Medulla oblongata (tissue), 1 donor: ENCODE measurements around the gene FOXP3.

Experiments used
- DNase-seq: peaks from one replicate; pipeline ENCODE4 v3.0.0-alpha.2; 2015; ENCODE audit errors: extremely low spot score

FOXP3 gene

GRCh38 chrX:49273181-49273727 lies 8.7 kb upstream of the FOXP3 start:
- DNase-seq = no peak

DNA sequence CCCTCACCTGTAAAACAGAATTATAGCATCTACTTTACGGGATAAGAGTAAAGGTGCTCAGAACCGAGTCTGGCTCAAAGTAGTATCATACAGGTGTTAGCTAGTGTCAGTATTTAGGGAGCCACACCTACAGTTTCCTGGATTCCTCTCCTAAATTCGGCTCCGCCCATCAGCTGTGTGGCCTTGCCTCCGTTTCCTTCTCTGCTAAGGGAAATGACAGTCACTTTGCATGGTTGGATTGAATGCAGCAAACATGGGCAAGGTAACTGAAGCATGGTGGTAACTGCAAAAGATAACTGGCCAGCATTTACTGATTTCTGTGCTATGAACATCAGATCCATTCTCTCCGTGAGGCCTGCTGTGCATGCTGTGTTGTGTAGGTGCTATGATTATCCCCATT lies 7.9 kb upstream of the FOXP3 start:
- no peak for DNase-seq

GRCh38 chrX:49271341-49271740 lies 6.8 kb upstream of the FOXP3 start:
- no peak for DNase-seq

DNA sequence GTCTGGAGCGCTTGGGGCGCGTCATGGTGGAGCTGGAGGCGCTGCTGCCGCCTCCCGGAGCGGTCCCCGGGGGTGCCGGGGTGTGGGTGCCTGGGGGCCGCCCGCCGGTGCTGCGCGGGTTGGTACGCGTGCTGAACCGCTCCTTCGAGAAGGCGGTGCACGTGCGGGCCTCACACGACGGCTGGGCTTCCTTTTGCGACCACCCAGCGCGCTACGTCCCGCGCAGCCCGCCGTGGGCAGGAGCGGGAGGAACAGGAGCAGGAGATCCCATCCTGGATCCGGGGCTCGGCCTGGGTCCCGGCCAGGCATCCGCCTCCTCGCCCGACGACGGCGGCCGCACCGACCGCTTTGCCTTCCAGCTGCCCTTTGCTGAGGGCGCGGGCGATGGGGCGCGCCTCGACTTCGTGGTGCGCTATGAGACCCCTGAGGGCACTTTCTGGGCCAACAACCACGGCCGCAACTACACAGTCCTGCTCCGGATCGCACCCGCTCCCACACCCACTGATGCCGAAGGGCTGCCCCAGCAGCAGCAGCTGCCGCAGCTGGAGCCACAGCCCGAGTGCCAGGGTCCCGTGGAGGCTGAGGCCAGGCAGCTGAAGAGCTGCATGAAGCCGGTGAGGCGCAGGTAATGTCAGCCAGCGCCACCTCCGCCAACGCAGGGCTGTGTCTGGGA lies 5.9 kb upstream of the FOXP3 start:
- DNase-seq = no peak

- no peak for DNase-seq
Observed at GRCh38 chrX:49269767-49270248, 5.3 kb upstream of the FOXP3 start, which contains the start of gene PPP1R3F. TSS of gene PPP1R3F (plus strand) at chrX:49269793. CDS start at chrX:49269870, 77 bp downstream.

DNA sequence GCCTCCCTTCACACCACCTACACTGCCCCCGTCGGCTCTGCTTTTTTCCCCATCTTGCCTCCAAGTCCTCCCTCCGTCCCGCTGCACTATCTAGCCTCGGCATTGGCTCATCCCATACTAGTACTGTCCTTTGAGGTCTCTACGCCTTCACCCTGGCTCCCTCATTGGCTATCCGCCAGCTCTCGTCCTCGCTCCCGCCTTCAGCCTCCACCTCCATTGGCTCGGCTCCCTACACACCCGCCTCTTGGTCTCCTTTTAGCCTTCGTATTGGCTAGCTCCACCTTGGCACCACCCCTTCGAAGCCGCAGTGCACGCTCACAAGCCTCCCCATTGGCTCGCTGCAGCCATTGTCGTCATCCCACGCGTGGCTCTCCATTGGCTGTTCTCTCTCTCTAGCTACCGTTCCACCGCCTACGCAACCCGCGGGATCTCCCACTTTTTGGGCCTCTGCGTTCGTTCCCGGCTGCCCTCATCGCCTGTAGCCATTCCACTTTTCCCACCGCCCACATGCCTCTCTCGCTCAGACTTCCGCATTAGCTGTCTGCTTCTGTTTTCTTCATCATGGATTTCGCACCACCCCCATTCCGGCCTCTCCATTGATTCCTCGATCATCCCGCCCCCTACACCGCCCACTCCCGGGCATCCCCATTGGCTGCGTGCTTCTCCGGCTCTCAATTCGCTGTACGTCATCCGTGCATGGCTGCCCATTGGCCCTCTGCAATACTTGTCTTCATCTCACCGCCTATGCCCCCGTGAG lies 4.7 kb upstream of the FOXP3 start:
- peak; percentile 97 for DNase-seq

DNA sequence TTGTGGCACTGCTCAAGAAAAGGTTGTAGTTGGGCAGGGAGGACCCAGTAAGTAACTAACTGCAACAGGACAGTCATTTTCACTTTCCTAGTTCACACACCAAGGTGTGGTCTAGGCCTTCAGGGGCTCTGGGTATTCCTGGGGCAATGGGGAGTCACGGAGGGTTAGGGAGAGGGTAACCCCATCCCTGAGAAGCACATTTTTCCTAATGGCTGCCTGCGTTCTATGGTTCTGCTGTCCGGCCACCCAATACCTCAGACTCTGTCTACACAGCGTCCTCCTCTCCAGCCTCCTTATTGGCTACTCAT lies 4.1 kb upstream of the FOXP3 start:
- no peak for DNase-seq

DNA sequence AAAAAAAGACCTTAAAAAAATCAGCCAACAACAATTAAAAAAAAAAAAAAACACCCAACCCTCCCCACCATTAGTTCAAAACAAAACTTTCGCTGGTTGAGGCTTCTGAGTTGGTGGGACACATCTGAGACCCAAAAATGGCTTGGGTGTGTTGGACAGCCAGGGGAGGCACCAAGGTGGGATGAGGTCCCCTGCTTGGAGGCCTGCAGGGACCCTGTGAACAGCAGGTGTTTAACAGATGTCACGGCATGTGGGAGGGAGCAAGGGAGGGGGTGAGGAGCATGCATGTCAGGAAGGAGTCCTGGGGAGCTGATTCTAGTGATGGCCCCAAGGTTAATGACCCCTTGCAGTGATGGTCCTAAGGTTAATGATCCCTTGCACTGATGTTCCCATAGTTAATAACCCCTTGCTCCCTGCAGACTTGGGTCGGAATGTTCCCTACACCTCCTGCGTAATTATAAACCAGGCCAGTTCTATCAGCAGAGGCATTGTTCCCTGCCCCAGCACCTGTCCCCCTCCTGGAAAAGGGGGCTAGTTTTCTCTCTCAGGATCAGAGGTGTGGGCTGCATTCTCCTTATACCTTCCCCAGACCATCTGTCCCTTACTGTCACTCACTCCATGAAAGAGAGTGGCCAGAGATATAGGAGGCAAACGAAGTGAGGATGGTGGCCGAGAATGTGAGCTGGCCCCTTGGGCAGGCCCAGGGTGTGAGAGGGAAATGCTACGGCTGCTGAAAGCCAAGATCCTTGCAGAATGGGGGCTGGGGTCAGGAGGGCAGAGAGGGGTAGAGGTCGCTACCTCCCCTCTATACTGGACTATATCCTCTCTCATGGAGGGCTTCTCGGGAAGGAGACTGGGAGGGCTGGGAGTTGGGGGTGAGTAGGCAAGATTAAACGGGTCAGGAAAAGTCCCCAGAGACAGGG lies 2.3 kb upstream of the FOXP3 start:
- no peak for DNase-seq

DNA sequence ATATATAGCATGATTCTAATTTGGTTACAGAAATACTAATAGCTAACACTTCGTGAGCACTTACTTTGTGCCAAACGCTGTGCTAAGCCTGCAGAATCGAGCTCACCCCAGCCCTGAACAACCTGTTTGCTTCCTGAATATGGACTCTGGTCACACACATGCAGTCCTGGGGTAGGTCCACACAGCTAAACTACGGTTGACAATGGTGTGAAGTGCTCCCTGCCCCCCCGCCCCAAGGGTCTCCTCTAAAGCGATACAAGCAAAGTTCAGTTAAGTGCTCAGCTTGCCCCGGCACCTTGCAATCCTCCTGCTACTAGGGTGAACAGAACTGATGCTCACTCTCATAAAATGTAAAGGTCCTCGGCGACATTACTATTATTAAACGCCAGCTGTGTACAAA lies 879 bp downstream of the FOXP3 start:
- DNase-seq = no peak

GRCh38 chrX:49262603-49263002 lies 1.9 kb downstream of the FOXP3 start:
- DNase-seq = no peak

GRCh38 chrX:49260221-49260985 lies 4.1 kb downstream of the FOXP3 start:
- DNase-seq = no peak

DNA sequence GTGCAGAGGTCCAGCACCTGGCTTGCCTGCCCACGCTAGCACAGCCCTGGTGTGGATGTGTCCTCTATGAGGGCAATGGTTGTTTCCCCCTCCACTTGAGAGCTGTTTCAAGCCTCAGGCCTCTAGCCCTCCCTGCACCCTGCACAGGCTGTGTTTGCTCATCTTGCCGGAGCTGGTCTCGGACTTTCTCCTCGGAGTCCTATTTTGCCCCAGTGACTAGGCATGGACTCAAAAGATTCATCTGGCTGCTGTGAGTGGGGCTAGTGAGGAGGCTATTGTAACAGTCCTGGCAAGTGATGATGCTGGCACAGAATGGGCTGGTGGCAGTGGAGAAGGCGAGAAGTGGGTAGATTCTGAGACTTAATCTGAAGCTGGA lies 5.8 kb downstream of the FOXP3 start:
- DNase-seq = no peak

DNA sequence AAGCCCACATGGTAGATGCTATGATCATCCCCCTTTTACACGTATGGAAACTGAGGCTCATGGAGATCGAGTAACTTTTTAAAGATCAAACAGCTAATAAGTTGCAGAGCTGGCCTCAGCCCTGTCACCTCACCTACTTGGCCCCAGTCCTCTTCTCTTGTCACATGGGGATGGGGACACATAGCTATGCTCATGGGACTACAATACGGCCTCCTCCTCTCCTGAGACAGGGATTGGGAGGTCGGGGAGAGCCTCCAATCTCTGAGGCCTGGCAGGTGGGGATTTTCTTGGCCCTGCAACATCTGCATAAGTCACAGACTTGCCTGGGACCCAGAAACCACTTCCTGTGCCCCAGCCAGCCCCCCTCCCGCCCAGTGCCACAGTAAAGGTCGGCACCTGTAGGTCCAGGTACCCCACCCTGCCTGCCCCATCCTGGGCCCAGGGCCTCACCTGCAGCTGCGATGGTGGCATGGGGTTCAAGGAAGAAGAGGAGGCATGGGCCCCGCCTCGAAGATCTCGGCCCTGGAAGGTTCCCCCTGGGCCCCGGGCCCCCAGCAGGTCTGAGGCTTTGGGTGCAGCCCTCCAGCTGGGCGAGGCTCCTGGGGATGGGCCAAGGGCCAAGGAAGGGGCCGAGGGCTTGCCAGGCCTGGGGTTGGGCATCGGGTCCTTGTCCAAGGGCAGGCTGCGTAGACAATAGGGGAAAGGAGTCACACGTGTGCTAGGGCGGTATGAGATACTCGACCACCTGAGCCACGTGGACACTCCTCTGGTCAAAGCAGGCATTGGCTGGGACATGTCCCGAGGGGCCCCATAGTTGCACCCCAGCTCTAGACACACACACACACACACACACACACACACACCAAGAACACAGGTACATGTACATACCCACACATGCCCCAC lies 6.4 kb downstream of the FOXP3 start:
- DNase-seq = no peak

GRCh38 chrX:49257074-49257790 lies 7.3 kb downstream of the FOXP3 start:
- DNase-seq = no peak

GRCh38 chrX:49256268-49256995 lies 8.1 kb downstream of the FOXP3 start:
- no peak for DNase-seq

DNA sequence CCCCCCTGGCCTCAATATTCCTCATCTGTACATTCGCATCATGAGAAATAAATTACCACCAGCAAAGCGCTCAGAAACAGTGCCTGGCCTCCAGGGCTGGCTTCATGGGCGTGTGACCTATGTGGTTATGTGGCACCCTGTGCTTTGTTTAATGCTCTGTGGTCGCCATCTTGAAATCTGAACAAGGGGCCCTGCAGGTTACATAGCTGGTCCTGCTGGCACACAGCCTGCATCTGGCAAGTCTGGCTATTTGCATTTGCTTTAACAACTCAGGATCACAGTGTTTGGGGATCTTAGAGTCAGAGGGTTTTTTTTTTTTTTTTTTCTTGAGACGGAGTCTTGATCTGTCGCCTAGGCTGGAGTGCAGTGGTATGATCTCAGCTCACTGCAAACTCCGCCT lies 9.9 kb downstream of the FOXP3 start:
- no peak for DNase-seq

DNA sequence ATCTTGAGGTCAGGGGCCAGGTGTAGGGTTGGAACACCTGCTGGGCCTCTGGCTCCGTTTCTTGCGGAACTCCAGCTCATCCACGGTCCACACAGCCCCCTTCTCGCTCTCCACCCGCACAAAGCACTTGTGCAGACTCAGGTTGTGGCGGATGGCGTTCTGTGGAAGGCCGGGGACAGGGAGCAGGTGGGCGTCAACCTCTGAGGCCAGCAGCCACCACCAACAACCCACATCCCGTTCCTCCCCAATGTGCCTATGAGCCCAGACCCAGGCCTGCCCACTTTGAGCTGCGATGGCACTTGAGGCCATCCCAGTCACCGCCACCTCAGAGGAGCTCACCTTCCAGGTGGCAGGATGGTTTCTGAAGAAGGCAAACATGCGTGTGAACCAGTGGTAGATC lies 13.2 kb downstream of the FOXP3 start:
- no peak for DNase-seq

GRCh38 chrX:49250578-49250977 lies 13.9 kb downstream of the FOXP3 start:
- no peak for DNase-seq

- DNase-seq = no peak
Observed at GRCh38 chrX:49250066-49250465, 14.4 kb downstream of the FOXP3 start.
